ENCODE measurements around the gene SPAG5.

SPAG5 gene

DNA sequence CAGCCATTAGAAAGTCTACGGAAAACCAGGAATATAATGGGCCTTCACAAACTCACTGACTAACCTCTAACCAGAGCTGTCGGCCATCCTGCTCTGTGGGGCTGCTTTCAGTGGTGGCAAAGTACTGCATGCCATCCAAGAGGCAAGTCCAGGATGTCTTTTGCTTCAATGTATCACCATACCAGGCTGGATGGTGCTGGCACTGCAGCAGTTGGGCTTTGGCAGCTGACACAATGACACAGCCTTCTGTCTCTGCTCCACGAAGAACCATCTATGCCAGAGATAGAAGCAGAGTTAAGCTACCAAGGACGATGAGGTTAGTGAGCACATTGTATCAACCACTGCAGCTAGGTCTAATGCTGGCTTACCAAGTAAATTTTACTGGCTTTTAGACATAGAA is 24.9 kb upstream of the SPAG5 start:
- ChIA-PET CTCF (interaction anchor here (0.9 to 5.6 kb wide), 3 partner anchors 12 to 41 kb away, joined by 3 to 42 read pairs (median 3); partner anchors contain the start of gene RSKR), POLR2A (interaction anchor here (0.9 kb wide), 1 partner anchor 11 kb away, joined by 3 read pairs; no protein-coding TSS in a partner anchor)
- TF ChIP-seq, protein P1, sequence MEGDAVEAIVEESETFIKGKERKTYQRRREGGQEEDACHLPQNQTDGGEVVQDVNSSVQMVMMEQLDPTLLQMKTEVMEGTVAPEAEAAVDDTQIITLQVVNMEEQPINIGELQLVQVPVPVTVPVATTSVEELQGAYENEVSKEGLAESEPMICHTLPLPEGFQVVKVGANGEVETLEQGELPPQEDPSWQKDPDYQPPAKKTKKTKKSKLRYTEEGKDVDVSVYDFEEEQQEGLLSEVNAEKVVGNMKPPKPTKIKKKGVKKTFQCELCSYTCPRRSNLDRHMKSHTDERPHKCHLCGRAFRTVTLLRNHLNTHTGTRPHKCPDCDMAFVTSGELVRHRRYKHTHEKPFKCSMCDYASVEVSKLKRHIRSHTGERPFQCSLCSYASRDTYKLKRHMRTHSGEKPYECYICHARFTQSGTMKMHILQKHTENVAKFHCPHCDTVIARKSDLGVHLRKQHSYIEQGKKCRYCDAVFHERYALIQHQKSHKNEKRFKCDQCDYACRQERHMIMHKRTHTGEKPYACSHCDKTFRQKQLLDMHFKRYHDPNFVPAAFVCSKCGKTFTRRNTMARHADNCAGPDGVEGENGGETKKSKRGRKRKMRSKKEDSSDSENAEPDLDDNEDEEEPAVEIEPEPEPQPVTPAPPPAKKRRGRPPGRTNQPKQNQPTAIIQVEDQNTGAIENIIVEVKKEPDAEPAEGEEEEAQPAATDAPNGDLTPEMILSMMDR (IDR thresholded peaks at IDR 0.05; ENCODE audit: control extremely low read depth, extremely low read depth, low read depth, missing control alignments) = no peak
- DNase-seq (ENCODE audit: extremely low spot score) = no peak

DNA sequence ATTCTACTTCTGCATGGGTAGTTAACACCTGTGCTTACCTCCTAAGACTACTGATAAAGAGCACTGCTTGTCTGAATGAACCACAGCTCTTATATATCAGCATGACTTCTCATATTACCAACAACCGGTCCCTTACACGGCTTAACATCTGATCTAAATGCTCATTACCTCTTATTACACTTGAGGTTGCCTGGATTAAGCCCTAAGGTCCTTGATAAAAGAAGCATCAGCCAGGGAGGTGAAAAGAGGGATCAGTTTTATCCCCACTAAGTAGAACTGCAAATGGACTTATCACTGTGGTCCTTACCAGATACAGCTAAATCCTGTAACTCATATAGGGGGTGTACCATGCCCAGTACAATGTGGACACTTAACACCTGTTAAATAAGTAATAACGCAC is 23.4 kb upstream of the SPAG5 start:
- no peak for DNase-seq (ENCODE audit: extremely low spot score)
- POLR2A ChIA-PET = no interaction called here
- TF ChIP-seq, protein P1 (IDR thresholded peaks at IDR 0.05; ENCODE audit: control extremely low read depth, extremely low read depth, low read depth, missing control alignments) = no peak
- CTCF ChIA-PET = interaction anchor here (0.8 to 5.6 kb wide), 4 partner anchors 10 to 20 kb away, joined by 3 to 42 read pairs (median 3); partner anchors contain the start of gene RSKR

DNA sequence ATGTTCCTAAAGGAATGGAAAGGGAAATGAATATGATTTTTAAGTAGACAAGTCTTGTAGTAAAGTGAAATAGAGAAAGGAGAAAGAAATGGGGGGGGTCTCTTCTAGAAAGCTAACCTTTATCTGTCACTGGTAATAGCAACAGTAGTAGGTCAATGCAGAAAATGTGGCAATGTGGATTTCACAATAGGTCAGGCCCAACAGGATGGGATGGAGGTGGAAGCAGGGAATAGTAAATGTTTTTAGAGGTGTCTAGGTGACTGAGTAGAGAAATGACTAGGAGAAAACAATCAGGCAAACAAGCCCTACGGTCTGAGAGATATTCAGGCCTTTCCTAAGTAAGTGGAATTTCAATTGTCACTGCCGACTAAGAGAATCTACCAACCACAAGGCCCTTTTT is 21.2 kb upstream of the SPAG5 start:
- TF ChIP-seq, protein P1 (IDR thresholded peaks at IDR 0.05; ENCODE audit: control extremely low read depth, extremely low read depth, low read depth, missing control alignments) = no peak
- DNase-seq (ENCODE audit: extremely low spot score) = no peak
- ChIA-PET CTCF (interaction anchor here (0.8 to 1.9 kb wide), 7 partner anchors 9 to 74 kb away, joined by 3 to 5 read pairs (median 4); no protein-coding TSS in a partner anchor), POLR2A (interaction anchor here (0.7 kb wide), 1 partner anchor 24 kb away, joined by 3 read pairs; no protein-coding TSS in a partner anchor)

DNA sequence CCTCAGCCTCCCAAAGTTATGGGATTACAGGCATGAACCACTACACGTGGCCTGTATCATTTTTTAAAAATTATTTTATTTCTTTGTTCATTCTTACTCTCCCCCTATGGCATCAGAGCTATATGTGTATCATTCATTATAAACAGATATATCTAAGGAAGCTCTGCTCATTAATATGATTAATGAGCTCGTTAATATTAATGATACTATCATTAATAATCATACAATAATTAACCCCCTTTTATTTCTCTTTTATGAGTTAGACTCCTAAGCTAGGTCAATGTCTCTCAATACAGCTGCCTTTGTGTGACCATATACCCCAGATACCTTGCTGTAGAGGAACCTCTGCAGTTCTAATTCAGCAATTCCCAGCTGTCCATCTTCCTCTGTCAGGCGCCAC is 19.6 kb upstream of the SPAG5 start:
- ChIA-PET POLR2A (no interaction called here), CTCF (interaction anchor here (0.7 to 1.9 kb wide), 10 partner anchors 10 to 499 kb away, joined by 3 to 6 read pairs (median 3); partner anchors contain the start of gene PIGS)
- TF ChIP-seq, protein P1 (IDR thresholded peaks at IDR 0.05; ENCODE audit: control extremely low read depth, extremely low read depth, low read depth, missing control alignments) = no peak
- no peak for DNase-seq (ENCODE audit: extremely low spot score)

DNA sequence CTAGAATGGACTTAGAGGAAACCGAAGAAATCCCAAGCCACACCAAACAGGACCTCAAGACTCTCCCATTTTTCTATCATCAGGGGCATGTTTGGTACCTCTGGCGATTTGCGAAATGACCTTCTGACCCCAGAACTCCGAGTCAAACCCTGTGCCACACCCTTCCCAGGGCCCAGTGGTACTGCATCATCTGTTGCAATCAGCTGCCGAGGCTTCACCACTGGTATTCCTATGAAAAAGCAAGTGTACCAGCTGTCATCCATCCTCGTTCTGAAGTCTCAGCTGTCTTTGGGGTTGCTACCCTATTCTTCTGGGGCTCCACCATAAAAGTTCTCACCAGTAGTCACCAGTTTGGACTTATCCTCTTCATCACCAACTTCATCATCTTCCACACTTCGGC is 17.5 kb upstream of the SPAG5 start:
- POLR2A ChIA-PET = no interaction called here
- DNase-seq (ENCODE audit: extremely low spot score) = no peak
- CTCF ChIA-PET = interaction anchor here (1.1 to 2.3 kb wide), 4 partner anchors 11 to 122 kb away, joined by 3 to 9 read pairs (median 6); no protein-coding TSS in a partner anchor
- TF ChIP-seq, protein P1 (IDR thresholded peaks at IDR 0.05; ENCODE audit: control extremely low read depth, extremely low read depth, low read depth, missing control alignments) = no peak

DNA sequence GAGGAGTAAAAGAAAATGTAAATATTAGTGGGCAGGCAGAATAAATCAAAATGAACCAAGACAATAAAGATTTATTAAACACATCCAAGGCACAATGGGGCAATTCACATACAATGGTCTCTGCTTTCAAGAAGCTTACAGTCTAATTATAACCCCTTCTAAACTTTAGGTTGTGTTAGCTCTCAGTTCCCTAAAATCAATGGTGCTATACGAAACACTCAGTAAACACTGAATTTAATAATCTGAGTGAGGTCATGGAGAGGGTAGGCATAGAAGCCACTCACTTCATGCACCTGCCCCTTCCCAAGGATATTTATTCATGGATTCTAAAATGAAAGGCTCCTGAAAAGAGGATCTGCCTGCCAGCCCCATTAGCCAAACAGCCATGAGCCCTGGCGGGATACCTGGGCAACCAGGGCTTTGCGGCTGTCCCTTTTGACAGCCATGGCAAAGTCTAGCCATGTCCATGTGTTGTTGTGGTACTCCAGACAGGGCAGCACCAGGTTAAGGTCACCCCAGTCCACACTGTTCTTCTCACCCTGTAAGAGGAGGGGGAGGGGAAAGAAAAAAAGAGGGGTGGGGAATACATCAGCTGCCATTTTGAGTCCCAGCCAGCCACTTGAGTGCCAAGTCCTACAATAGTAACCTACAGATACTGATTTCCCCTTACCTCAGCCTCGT is 16.6 kb upstream of the SPAG5 start:
- CTCF ChIA-PET = interaction anchor here (1.6 to 7.2 kb wide), 4 partner anchors 9 to 121 kb away, joined by 3 to 42 read pairs (median 8); no protein-coding TSS in a partner anchor
- DNase-seq (ENCODE audit: extremely low spot score) = no peak
- TF ChIP-seq, protein P1 (IDR thresholded peaks at IDR 0.05; ENCODE audit: control extremely low read depth, extremely low read depth, low read depth, missing control alignments) = no peak
- POLR2A ChIA-PET = no interaction called here

Measured in GM10248 (cell line).